ENCODE measurements around the gene PHOSPHO2.

PHOSPHO2 gene

DNA sequence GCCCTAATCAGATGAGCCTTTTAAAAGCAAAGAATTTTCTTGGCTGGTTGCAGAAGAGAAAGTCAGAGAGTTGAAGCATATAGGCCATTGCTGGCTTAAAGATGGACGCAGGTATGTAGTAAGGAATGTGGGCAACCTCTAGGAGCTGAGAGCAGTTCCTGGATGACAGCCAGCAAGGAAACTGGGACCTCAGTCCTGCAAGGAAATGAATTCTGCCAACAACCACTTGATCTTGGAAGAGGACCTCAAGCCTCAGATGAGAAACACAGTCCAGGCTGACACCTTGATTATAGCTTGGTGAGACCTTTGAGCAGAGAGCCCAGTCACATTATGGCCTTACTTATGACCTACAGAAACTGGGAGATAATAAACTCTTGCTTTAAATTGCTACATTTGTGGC is 15.7 kb downstream of the PHOSPHO2 start:
- TF ChIP-seq, protein P1, sequence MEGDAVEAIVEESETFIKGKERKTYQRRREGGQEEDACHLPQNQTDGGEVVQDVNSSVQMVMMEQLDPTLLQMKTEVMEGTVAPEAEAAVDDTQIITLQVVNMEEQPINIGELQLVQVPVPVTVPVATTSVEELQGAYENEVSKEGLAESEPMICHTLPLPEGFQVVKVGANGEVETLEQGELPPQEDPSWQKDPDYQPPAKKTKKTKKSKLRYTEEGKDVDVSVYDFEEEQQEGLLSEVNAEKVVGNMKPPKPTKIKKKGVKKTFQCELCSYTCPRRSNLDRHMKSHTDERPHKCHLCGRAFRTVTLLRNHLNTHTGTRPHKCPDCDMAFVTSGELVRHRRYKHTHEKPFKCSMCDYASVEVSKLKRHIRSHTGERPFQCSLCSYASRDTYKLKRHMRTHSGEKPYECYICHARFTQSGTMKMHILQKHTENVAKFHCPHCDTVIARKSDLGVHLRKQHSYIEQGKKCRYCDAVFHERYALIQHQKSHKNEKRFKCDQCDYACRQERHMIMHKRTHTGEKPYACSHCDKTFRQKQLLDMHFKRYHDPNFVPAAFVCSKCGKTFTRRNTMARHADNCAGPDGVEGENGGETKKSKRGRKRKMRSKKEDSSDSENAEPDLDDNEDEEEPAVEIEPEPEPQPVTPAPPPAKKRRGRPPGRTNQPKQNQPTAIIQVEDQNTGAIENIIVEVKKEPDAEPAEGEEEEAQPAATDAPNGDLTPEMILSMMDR (IDR thresholded peaks at IDR 0.05; ENCODE audit: borderline replicate concordance, insufficient read depth, low read depth, low read length), result no peak

DNA sequence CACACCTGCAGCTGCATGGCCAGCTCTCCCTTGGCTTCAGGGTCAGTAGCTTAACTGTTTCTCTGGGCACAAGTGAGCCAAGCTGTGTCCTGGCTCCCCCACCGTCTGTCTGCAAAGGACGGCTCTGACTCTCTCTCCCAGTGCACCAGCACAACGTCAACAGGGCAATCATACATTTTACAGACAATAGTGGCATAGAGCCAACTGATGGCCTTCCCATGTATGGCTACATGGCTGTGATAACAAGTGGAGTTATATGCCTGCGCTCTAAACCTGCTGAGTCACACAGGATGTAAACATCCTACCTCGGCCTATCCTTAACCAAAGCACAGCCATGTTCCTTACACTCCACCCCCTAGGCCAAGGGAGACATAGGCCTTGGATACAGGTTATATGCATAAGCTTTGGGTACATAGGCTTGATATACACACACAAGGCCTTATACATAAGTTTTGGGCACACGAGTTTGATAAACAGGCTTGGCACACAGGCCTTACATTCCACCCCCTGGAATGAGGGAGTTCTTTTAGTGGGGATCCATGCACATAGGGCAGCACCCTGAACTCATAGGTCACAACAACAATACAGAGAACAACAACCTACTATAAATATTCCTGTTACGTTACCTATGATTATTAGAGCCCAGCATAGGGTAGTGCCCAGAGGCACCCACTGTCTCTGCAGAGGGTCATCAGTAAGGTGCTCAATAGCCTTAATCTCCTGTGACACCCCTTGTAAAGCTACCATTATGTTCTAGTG is 17.7 kb downstream of the PHOSPHO2 start:
- TF ChIP-seq, protein P1 (IDR thresholded peaks at IDR 0.05; ENCODE audit: borderline replicate concordance, insufficient read depth, low read depth, low read length), result no peak

More for the DNA sequence above, 15.7 kb downstream of the PHOSPHO2 start:
- H3K4me3 ChIP-seq (ENCODE audit: low read depth, low read length), result no peak overlapping the region

DNA sequence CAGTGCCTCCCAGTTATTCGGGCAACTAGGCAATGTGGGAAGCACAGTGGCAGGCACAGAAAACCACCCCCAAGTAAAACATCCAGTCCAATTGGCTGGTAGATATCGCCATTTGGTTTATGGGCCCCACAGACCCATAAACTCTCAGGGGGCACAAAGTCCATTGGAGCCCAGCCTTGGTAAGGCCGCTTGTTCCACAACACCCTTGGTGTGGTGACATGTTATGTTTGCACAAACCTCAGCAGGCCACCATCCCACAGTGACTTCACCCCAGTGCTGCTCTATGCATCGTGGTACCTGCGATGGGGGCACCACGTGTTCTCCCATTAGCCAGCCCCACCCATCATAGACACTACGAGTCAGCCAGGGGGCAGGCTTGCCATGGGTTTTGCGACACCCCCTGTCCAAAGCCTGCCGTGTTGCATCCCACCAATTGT is 18.5 kb downstream of the PHOSPHO2 start:
- TF ChIP-seq, protein P1 (IDR thresholded peaks at IDR 0.05; ENCODE audit: borderline replicate concordance, insufficient read depth, low read depth, low read length), result no peak
- no peak overlapping the region for H3K4me3 ChIP-seq (ENCODE audit: low read depth, low read length)

More for the DNA sequence above, 17.7 kb downstream of the PHOSPHO2 start:
- no peak overlapping the region for H3K4me3 ChIP-seq (ENCODE audit: low read depth, low read length)

DNA sequence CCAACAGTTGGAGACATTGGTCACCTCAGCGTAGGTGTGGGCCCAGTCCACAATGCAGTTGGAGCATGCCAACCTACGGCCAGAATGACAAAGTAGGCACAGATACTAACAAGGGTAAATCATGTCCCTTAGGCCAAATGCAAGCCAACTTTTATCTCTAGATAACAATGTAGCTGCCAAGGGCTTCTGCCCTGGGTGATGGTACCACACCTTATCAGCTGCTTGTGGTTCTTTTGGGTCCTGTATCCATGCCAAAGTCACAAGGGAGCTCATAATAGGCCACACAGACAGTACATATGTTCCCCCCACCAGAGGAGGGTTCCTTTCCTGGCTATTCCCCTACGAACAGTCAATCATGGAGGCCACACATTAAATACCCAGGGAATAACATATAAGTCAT is 19.1 kb downstream of the PHOSPHO2 start:
- no peak overlapping the region for H3K4me3 ChIP-seq (ENCODE audit: low read depth, low read length)
- TF ChIP-seq, protein P1 (IDR thresholded peaks at IDR 0.05; ENCODE audit: borderline replicate concordance, insufficient read depth, low read depth, low read length), result no peak

DNA sequence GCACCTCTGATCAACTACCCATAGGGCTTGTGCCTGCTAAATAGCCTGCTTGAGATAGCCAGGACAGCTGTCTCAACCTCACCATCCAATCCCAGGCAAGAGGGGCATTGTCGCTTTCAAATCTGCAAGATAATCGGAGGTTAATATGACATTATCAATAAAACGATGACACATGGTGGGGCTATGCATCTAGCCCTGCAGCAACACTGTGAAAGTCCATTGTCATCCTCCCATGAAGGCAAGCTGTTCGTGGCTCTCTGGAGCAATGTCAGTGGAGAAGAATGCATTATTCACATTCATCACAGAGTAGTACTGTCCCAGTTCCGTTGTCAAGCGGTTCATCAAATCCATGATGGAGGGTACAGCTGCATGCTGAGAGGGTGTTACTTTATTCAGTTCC is 20.4 kb downstream of the PHOSPHO2 start:
- TF ChIP-seq, protein P1 (IDR thresholded peaks at IDR 0.05; ENCODE audit: borderline replicate concordance, insufficient read depth, low read depth, low read length), result no peak
- H3K4me3 ChIP-seq (ENCODE audit: low read depth, low read length), result no peak overlapping the region

DNA sequence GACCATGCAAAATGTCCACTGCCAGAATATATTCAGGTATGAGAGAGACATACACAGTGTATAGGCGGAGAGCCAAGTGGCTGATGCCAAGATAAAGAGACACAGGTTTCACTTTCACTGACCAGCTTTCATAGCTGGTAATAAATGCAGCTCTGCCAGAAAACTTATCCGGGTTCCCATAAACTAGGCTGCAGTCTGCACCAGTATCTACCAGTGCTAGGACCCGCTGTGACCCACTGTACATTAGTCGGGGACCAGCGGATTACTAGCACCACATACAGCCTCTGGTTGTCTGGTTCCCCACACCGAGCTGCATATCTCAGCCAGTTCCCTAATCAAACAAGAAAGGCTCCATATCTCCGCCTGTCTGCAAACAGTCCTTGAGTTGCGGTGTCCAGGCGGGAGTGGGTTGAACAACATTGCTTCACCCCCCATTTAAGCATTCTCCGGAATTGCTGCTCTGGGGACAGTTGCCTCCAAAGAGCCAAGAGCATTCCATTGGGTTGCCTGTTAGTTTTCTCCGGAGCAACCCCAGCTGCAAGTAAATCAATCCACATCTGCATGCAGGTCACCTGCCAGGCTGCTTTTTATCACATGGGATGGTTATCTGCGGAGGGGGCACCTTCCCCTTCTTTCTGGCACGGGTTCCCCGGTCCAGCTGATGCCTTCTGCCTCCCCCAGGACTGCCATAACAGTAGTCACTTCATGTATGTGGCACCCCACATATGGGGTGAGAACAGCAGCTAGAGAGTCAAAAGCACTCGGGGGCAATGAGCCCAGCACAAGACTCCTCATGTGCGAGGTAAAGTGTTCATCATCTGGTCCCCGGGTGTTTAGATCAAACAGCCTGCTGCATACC is 21.3 kb downstream of the PHOSPHO2 start:
- H3K4me3 ChIP-seq (ENCODE audit: low read depth, low read length), result no peak overlapping the region

More for the DNA sequence above, 21.3 kb downstream of the PHOSPHO2 start:
- TF ChIP-seq, protein P1 (IDR thresholded peaks at IDR 0.05; ENCODE audit: borderline replicate concordance, insufficient read depth, low read depth, low read length), result no peak

Data from GM12875 (cell line).